Measurements from ENCODE around the gene CEP350.

- no peak for TF ChIP-seq CTCF (IDR thresholded peaks at IDR 0.05)
- no peak for TF ChIP-seq POLR2A (IDR thresholded peaks at IDR 0.05)
Observed at GRCh38 chr1:180094705-180095295, 140.2 kb downstream of the CEP350 start.

All from body of pancreas (tissue), 4 donors.